GM10266 (cell line): ENCODE results near the gene SLC34A3.

Source experiments
- DNase-seq: peaks from one replicate; pipeline ENCODE4 v3.0.0; 2012; ENCODE audit errors: extremely low spot score
- CTCF ChIP-seq: IDR thresholded peaks from 2 replicates; pipeline ENCODE4 v1.5.1; 2012; ENCODE audit warnings: mild to moderate bottlenecking, low read depth; ENCODE audit not compliant: control insufficient read depth, insufficient read depth; ENCODE audit errors: missing control alignments

The SLC34A3 gene

GRCh38 chr9:137223078-137223970 is 7.4 kb upstream of the SLC34A3 start:
- TF ChIP-seq CTCF = no peak
- DNase-seq = peak; percentile 100

GRCh38 chr9:137224830-137225694 is 5.6 kb upstream of the SLC34A3 start, which contains the start of gene CYSRT1:
CYSRT1 (plus strand) TSS chr9:137225174; CDS start chr9:137225622, 448 bp downstream.
- no peak for DNase-seq
- no peak for TF ChIP-seq CTCF

- TF ChIP-seq CTCF = no peak
- no peak for DNase-seq
Observed at GRCh38 chr9:137225699-137226331, 4.9 kb upstream of the SLC34A3 start.

- no peak for DNase-seq
- TF ChIP-seq CTCF = no peak
Observed at GRCh38 chr9:137226338-137227053, 4.2 kb upstream of the SLC34A3 start.

- TF ChIP-seq CTCF = peak; percentile 96
- peak; percentile 88 for DNase-seq
Observed at GRCh38 chr9:137227054-137227852, 3.4 kb upstream of the SLC34A3 start, which contains the start of gene RNF224. RNF224 (plus strand) TSS chr9:137227502; CDS start chr9:137228336, 834 bp downstream.

- no peak for DNase-seq
- TF ChIP-seq CTCF = no peak
Observed at GRCh38 chr9:137227853-137228505, 2.7 kb upstream of the SLC34A3 start.
